Fibroblast of skin of back (primary cell): ENCODE results near the gene TUNAR.
"Not testable (repeated sequence)": the region's sequence is repeated elsewhere in the genome, so short reads cannot be mapped to it uniquely, and the experiment has no call there.

ENCODE experiments used
- DNase-seq: peaks from one replicate; pipeline ENCODE4 v3.0.0-alpha.2; 2013

The TUNAR gene

DNA sequence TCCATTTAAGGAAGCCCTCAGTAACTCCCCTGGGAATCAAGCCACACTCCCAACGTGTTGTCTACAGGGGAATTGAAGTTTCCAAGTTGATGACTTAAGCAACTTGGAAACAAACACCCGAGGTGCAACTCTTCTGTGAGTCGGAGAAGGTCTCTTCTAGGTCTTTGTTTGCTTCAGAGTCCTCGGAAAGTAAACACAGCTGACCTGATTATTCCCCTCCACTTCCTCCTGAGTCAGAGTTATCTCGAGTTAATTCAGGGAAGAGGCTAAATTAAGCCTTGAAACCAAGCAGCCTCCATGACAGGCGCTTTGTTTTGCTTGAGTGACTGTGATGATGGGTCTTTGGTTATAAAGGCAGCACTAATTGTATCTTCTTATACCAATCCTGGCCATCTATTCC is 41.8 kb downstream of the TUNAR start:
- DNase-seq: no peak

DNA sequence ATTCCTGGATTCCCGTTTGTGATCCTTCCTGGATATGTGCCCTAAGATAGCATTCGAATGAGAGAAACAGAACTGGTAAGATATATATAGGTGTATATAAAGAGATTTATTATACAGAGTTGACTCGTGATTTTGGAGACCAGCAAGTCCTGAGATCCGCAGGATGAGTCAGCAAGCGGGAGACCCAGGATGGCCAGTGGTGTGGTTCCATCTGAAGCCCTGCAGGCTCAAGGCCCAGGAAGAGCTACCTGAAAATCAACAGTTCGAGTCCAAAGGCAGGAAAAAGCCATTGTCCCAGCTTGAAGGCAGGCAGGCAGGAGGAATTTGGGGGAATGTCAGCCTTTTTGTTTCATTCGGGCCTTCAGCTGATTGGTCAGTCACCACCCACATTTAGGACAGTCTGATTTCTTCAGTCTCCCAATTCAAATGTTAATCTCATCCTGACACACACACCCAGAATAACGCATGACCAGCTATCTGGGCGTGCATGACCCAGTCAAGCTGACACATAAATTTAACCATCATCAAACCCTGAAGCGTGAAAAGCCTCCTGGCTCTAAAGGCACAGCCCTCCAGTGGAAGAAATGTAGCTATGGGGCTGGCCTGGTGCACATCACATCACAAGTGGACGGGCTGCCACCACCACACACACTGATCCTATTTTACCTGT is 44.3 kb downstream of the TUNAR start:
- DNase-seq: no peak

DNA sequence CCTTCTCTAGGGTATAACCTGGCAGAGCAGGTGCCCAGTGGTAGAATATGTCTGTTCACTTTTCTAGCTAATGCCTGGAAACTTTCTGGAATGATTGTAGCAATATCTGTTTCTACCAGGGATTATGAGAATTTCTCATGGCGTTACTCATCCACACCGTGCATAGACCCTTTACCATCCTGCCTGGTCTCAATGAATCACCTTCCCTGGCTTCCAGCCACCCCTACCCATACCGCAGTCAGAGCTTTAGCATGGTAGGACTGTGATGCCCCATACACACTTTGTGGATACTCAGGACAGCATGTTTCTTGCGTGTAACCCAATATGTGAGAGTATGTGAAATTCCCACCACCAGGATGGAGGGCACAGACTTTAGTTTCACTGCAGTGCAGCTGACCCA is 45.4 kb downstream of the TUNAR start:
- DNase-seq: no peak

DNA sequence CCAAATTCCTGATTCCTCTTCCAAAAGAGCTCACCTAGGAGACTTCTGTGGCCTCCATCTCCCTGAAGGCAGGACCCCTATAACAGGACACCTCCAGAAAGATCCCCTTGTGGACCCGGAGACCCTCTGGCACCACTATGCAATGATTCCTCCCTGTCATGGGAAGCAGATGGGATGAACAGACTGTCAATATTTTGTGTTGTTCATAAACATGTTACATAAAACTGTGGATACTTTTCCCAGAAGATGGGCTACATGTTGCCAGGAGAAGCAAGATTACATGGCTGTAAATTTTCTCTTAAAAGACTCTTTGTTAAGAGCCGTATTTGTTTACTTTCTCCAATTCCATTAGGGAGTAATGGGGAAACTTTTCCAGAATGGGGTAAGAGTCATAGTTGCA is 52.1 kb downstream of the TUNAR start:
- no peak for DNase-seq

DNA sequence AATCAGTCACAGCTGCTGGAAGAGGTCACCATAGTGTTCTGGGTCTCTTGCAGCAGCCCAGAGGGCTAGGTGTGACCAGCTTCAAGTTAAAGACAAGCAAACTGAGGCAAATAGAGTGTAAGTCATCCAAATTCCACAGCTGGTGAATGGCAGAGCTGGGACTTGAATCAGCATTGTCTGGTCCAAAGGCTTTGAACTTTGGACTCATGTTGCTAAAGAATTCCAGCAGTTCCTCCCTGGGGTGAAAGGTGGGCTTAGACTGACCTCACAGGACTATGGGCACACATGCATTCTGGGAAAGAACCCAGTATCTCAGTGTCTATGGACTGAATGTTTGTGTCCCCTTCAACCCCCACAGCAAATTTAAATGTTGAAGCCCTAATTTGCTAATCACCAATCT is 54.8 kb downstream of the TUNAR start:
- no peak for DNase-seq

DNA sequence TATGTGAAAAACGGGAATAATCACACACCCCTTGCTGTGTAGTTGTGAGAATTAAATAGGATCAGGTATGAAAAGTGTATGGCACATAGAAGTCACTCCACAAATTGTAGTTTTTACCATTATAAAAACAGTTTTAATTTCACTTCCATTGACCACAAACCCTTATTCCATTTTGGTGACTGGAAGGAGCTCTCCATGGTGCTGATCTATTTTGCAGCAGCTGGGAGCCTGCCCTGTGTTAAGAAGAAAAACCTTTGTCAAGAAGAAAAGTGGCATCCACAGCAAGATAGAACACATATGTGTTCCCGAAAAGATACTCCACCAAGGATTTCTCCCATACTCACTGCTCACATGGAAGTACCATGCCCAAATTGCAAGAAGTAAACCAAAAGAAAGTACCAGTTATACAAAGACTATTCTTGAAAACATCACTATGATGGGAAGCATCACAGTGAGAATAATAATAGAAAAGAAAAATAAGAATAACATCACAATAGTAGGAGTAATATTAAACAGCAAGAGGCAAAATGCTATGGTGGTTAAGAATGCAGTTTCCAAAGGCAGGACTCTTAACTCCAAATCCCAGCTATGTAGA is 58.7 kb downstream of the TUNAR start:
- DNase-seq: peak; percentile 38

DNA sequence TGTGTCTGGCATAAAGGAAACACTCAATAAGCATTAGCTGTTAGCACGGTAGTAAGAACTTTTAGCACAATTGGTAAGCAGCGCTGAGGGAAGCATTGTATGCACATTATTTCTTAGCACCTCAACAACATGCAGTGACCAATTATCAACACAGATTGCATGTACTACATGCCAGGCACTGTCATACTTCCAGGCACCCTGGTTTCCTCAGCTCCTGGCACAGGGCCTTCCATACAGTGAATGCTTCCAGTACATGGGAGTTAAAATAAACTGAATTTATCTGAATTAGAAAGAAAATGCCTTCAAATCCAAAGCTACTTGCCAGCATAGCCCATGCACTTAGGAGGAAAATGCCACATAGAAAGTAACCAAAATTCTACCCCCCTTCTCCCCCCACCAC is 59.4 kb downstream of the TUNAR start:
- DNase-seq: no peak

DNA sequence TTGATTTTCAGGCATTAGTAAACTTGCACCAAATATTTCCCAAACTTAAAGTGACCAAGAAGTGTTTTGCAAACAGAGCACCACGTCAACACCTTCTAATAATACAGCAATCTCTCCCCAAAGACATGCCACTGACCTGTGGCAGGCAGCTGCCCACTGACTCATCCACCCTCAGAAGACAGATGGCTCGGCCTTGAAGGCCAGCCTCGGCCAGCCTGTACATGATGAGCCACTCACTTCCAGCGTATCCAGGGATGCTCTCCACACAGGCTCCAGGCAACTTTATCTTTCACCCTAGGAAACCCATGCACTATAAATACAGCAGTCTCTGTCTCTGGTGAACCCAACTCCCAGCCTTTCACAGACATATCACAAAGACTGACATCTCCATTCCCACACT is 62.7 kb downstream of the TUNAR start:
- no peak for DNase-seq

DNA sequence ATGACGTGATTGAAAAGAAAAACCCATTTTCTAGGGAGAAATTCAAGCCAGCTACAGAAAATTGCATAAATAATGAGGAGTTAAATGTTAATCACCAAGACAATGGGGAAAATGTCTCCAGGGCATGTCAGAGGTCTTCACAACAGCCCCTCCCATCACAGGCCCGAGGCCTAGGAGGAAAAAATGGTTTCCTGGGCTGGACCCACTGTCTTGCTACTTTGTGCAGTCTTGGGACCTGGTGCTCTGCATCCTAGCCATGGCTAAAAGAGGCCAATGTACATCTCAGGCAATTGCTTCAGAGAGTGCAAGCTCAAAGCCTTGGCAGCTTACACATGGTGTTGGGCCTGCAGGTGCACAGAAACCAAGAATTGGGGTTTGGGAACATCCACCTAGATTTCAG is 65.3 kb downstream of the TUNAR start:
- no peak for DNase-seq

DNA sequence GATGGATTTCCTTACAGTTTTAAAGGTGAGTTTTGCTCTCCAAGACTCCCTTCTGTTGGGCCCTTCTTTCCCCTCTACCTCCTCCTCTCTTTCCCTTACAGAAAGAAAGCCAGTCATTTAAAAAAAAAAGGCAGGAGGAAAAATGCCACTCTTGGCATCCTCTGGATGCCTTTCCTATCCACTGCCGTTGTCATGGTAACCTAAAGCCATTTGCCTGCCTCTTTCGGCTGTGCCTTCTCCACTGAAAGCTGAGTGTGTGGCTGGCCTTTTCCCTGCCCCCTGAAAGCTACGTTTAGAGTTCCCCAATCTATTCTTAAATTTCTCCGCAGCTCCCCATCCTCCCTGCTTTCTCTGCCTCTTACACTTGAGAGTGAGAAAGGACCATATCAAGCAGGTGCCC is 67.1 kb downstream of the TUNAR start:
- DNase-seq: no peak

DNA sequence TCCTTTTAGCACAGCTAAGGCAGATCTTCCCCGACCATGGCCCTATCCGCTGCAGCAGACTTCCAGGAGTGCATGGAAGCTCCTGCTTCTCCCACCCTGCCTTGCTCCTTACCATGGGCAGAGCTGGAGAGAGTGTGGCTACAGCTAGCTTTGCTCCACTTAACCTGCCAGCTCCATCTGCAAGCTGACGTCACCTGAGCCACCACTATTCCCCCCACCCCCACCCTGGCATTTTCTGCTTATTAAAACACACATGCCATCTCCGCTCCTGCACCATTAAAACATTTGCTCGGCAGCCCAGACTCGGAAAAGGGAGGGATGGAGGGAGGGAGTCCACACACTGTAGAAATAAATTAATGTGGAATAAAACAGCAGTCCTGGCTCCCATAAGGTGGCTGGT is 67.8 kb downstream of the TUNAR start:
- no peak for DNase-seq

DNA sequence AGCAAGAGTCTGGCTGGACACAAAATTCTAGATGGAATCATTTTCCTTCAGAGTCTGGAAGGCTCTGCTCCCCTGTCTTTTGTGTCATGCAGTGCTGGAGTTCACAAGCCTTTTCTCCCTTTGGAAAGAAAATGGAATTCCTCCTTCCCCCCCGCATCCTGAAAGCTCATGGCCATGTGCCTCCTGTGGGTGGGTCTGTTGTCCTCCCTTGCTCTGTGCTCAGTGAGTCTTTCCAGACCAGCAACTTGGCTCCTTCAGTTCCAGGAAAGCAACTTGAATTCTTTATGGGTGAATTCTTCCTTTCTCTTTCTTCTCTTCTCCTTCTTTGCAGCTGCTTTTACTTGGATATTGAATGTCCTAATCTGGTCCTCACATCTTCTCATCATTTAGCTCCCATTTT is 70.2 kb downstream of the TUNAR start:
- no peak for DNase-seq

DNA sequence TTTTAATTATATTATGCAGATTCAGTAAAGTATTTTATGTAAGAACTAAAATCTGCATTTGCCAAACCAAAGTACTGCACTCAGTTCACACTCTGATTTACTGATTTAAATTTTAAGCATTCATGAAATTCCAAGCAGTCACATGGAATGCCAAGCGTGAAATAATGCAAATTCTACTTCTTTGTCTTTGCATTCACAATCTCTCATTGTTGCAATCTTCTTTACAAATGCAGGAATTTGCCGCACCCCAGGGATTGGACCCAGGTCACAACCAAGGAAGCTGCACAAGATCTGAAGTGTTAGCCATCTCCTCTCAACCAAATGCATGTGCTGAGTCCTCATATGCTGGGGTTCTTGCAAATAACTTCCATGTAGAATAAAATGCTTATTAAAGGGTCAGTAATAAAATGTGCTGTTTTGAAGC is 71.9 kb downstream of the TUNAR start:
- DNase-seq: no peak

DNA sequence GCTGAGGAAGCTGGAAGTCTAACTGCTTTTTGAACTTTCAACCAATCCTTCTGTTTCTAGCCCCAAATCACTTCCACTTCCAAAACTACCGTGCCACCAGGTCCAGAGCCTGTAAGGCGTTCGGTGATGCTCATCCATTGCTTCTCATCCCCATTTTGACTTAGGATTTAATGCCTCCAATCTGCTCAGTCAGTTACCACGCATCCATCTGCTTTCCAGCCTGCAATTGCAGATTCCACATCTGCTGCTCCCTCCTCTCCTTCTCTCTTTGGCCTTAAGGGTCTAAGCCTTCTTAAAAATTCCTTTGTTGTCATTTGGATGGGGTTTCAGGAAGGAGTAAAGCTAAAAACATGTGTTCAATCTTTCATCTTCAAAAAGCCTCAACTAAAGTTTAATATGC is 74.7 kb downstream of the TUNAR start:
- no peak for DNase-seq

DNA sequence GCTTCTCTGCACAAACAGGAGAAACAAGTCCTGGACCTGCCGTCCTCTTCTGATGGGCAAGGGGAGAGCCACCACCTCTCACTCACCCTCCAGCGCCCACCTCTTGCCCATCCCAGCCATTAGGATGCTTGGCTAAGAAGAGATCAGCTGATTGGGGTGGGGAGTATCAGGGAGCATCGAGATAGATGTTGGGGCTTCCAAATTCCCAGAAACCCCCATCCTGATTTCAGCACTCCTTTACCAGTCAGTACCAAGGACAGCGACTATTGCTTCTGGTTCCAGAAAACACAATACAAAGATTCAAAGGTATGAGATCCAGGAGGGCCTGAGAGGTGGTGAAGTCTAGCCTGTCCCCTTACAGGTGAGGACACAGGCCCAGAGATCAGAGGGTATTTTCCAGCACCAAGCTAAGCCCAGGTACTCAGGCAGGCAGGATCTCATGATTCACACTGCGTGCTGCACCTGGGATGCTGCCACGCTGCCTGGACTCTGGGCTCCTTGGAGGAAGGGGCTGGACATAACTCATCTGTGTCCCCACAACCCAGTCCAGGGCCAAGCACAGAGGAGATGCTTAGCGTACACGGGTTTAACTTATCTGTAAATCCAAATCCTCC is 76.6 kb downstream of the TUNAR start:
- DNase-seq: peak; percentile 11

DNA sequence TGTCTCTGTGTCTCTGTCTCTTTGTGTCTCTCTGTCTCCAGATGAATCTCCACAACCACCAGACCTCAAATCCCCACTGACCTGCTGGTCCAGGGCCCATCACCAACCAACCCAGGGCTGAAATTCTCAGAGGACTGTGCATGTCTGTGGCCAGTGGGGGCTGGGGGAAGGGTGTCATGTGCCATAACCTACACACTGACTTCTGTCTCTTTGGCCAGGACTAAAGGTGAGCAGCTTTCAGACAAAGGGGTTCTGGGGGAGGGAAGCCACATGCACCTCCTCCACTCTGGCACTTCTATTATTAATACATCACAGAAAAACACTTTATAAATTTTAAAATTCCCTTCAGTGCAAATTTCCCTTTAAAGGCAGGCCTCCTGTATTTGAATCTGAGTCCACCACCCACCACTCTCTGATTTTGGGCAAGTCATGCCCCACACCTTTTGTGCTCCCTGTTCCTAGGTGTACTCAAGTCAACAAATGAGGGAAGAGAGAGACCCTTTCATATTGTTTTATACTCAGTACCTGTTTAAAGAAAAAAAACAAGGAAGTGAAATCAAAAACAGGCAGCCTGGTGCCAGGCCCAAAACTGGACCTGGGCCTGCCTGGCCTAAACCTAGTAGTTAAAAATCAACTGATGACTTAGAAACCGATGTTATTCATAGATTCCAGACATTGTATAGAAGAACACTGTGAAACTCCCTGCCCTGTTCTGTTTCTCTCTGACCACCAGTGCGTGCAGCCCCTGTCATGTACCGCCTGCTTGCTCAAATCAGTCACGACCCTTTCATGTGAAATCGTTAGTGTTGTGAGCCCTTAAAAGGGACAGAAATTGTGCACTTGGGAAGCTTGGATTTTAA is 80.2 kb downstream of the TUNAR start:
- no peak for DNase-seq

DNA sequence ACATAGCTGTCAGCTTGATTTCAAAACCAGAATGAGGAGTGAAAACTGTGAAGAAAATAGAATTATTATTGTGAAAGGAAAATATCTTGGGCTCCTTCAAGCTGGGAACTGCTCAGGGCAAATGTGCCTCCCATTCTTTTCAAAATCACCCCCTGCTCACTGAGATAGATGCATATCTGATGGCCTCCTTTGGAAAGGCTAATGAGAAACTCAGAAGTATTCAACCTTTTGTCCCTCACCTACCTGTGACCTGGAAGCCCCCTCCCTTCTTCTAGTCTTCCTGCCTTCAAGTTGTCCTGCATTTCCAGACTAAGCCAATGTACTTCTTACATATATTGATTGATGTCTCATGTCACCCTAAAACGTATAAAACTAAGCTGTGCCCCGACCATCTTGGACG is 81.5 kb downstream of the TUNAR start:
- no peak for DNase-seq

DNA sequence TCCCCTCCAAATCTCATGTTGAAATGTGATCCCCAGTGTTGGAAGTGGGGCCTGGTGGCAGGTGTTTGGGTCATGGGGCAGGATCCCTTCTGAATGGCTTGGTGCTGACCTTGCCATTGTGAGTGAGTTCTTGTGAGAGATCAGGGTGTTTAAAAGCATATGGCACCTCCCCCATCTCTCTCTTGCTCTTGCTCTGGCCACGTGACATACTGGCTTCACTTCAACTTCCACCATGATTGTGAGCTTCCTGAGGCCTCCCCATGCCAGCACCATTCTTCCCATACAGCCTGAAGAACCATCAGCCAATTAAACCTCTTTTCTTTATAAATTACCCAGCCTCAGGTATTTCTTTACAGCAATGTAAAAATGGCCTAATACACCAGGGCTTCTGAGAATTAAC is 82.7 kb downstream of the TUNAR start:
- DNase-seq: no peak

DNA sequence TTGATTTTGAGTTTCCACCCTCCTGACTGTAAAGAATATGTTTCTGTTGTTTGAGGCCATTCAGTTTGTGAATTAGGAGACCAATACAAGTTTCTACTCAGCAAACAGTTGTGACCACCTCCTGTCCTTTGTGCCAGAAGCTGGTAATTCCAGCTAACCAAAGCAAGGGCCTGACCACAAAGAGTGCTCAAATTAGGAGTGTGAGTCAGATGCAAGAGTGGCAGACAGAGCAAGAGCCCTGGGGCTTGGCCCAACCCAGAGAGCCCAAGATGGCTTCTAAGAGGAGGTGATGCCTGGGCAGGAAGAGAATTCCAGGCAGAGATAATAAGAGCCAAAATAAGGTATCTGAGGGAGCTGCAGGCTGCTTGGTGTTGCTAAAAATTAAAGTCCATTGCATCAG is 84.8 kb downstream of the TUNAR start:
- no peak for DNase-seq

DNA sequence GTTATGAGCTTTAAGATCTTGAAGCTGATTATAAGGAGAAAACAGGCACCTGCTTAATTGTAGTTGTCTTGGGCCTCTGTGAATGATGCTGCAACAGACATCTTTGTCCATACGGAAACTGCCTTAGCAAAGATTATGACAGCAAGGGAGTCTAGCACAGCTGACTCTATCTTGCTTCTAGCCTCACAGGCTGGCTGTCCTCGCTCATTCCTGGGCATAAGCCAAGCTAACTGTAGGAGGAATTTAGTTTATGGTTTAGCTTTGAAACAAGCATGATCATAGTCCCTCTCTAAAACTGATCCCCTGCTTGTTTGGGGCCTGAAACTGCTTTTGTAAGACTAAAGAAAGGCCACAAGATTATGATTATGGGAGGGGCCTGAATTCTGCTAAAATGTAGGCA is 88.3 kb downstream of the TUNAR start:
- no peak for DNase-seq

DNA sequence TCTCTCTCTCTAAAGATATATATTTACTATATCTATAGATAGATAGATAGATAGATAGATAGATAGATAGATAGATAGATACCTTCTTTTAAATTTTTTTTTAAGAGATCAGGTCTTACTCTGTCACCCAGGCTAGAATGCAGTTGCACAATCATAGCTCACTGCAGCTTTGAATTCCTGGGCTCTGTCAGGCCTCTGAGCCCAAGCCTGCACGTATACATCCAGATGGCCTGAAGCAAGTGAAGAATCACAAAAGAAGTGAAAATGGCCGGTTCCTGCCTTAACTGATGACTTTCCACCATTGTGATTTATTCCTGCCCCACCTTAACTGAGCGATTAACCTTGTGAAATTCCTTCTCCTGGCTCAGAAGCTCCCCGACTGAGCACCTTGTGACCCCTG is 91.4 kb downstream of the TUNAR start:
- DNase-seq: not testable (repeated sequence)
